Activated T-helper 1 cell treated with anti-CD3 and anti-CD28 coated beads, Interleukin-12 subunit alpha, Interleukin-12 subunit beta, Interleukin-2, Interleukin-4 antibody, amounts not matched to agents 30 ng/mL and 10 ng/mL and 1 ng/mL, durations not matched to agents 14 hours and 24 hours and 36 hours (primary cell): ENCODE measurements around the gene TFPI. TPM values are rescaled to one million over a fixed set of nuclear protein-coding genes. Genes with fewer than 3 reads are reported as not detected.

Source experiments
- DNase-seq: peaks from one replicate; pipeline ENCODE4 v3.0.0; 2021; ENCODE audit warnings: low spot score
- H3K27ac Mint-ChIP-seq: one replicate; pipeline ENCODE4 v1.8.0; 2021; ENCODE audit warnings: mild to moderate bottlenecking, mixed read lengths
- H3K27me3 Mint-ChIP-seq: one replicate; pipeline ENCODE4 v1.8.0; 2022; ENCODE audit warnings: mild to moderate bottlenecking, moderate library complexity, mixed read lengths; ENCODE audit not compliant: insufficient read depth
- H3K36me3 Mint-ChIP-seq: one replicate; pipeline ENCODE4 v1.8.0; 2021; ENCODE audit warnings: low read depth, mixed read lengths
- H3K4me1 Mint-ChIP-seq: one replicate; pipeline ENCODE4 v1.8.0; 2021; ENCODE audit warnings: low read depth, mixed read lengths
- H3K4me3 Mint-ChIP-seq: one replicate; pipeline ENCODE4 v1.8.0; 2021; ENCODE audit warnings: mild to moderate bottlenecking, moderate library complexity, mixed read lengths
- H3K9me3 Mint-ChIP-seq: one replicate; pipeline ENCODE4 v1.8.0; 2021; ENCODE audit warnings: mixed read lengths
- intact Hi-C: fragments of 100-400 bp; cut with micrococcal nuclease; formaldehyde crosslinking; loops from one replicate; pipeline ENCODE4 v1.15.1; 2024
- total RNA-seq: library from RNA; stranded (reverse); gene quantifications from 2 replicates; pipeline ENCODE4 v1.2.3, GENCODE V29; 2022

The TFPI gene
- total RNA-seq, result 0.44 and 0.60 TPM in 2 replicates

GRCh38 chr2:187554011-187554703, at the start of gene TFPI:
TFPI (minus strand) TSS chr2:187554435; CDS start chr2:187503768, 50,667 bp downstream.
- no peak within 1 kb of the TSS for H3K27ac Mint-ChIP-seq
- H3K9me3 Mint-ChIP-seq, result no peaks in the 10 kb centered on the region
- H3K4me3 Mint-ChIP-seq, result peak within 1 kb of the TSS; percentile 58
- intact Hi-C loops, result no loop called here
- H3K36me3 Mint-ChIP-seq, result no peaks in the 10 kb centered on the region
- H3K4me1 Mint-ChIP-seq, result peaks cover 13% of the 10 kb centered on the region
- no peak for DNase-seq
- H3K27me3 Mint-ChIP-seq, result peaks cover 11% of the 10 kb centered on the region

- intact Hi-C loops, result no loop called here
- no peaks in the 10 kb centered on the region for H3K36me3 Mint-ChIP-seq
- H3K4me3 Mint-ChIP-seq, result no peak overlapping the region
- no peaks in the 10 kb centered on the region for H3K27me3 Mint-ChIP-seq
- H3K4me1 Mint-ChIP-seq, result no peaks in the 10 kb centered on the region
- DNase-seq, result no peak
- H3K27ac Mint-ChIP-seq, result no peak overlapping the region
- H3K9me3 Mint-ChIP-seq, result no peaks in the 10 kb centered on the region
Measured at GRCh38 chr2:187594801-187595200, 40.6 kb upstream of the TFPI start.

GRCh38 chr2:187593697-187594096, 39.5 kb upstream of the TFPI start:
- Mint-ChIP-seq H3K4me1 (no peaks in the 10 kb centered on the region), H3K36me3 (no peaks in the 10 kb centered on the region), H3K9me3 (peaks cover 4% of the 10 kb centered on the region), H3K4me3 (no peak overlapping the region), H3K27me3 (no peaks in the 10 kb centered on the region), H3K27ac (no peak overlapping the region)
- no peak for DNase-seq
- intact Hi-C loops, result no loop called here

- Mint-ChIP-seq H3K4me3 (no peak overlapping the region), H3K4me1 (no peaks in the 10 kb centered on the region)
Measured at GRCh38 chr2:187593098-187593497, 38.9 kb upstream of the TFPI start.

GRCh38 chr2:187590175-187590574, 35.9 kb upstream of the TFPI start:
- H3K36me3 Mint-ChIP-seq, result no peaks in the 10 kb centered on the region
- peaks cover 19% of the 10 kb centered on the region for H3K9me3 Mint-ChIP-seq
- H3K4me1 Mint-ChIP-seq, result peaks cover 10% of the 10 kb centered on the region
- no peak overlapping the region for H3K27ac Mint-ChIP-seq
- DNase-seq, result no peak
- no peak overlapping the region for H3K4me3 Mint-ChIP-seq
- intact Hi-C loops, result no loop called here
- H3K27me3 Mint-ChIP-seq, result no peaks in the 10 kb centered on the region

More at GRCh38 chr2:187593098-187593497, 38.9 kb upstream of the TFPI start:
- no peaks in the 10 kb centered on the region for H3K27me3 Mint-ChIP-seq
- no peak overlapping the region for H3K27ac Mint-ChIP-seq
- H3K36me3 Mint-ChIP-seq, result no peaks in the 10 kb centered on the region
- intact Hi-C loops, result no loop called here
- H3K9me3 Mint-ChIP-seq, result peaks cover 5% of the 10 kb centered on the region
- no peak for DNase-seq

GRCh38 chr2:187586011-187586641, 31.9 kb upstream of the TFPI start:
- Mint-ChIP-seq H3K4me1 (peaks cover 16% of the 10 kb centered on the region), H3K4me3 (no peak overlapping the region), H3K9me3 (peaks cover 24% of the 10 kb centered on the region), H3K27me3 (peaks cover 2% of the 10 kb centered on the region), H3K36me3 (no peaks in the 10 kb centered on the region), H3K27ac (peak overlapping the region; percentile 87)
- no peak for DNase-seq
- intact Hi-C loops, result loop anchor here (2.0 to 10.0 kb wide), 4 partner anchors 33 to 1859 kb away; partner anchors contain the start of genes WDR75 and ZC3H15

GRCh38 chr2:187581125-187581896, 27.1 kb upstream of the TFPI start:
- DNase-seq, result peak; percentile 5
- H3K4me3 Mint-ChIP-seq, result no peak overlapping the region
- peaks cover 2% of the 10 kb centered on the region for H3K27me3 Mint-ChIP-seq
- no peak overlapping the region for H3K27ac Mint-ChIP-seq
- peaks cover 7% of the 10 kb centered on the region for H3K9me3 Mint-ChIP-seq
- intact Hi-C loops, result loop anchor here (1.0 to 10.0 kb wide), 3 partner anchors 262 to 1863 kb away; partner anchors contain the start of genes WDR75 and ZC3H15
- no peaks in the 10 kb centered on the region for H3K36me3 Mint-ChIP-seq
- peaks cover 13% of the 10 kb centered on the region for H3K4me1 Mint-ChIP-seq

- Mint-ChIP-seq H3K9me3 (peaks cover 5% of the 10 kb centered on the region), H3K4me1 (peaks cover 6% of the 10 kb centered on the region), H3K36me3 (no peaks in the 10 kb centered on the region), H3K4me3 (no peak overlapping the region), H3K27me3 (peaks cover 5% of the 10 kb centered on the region), H3K27ac (no peak overlapping the region)
- intact Hi-C loops, result loop anchor here (1.0 to 10.0 kb wide), 4 partner anchors 80 to 1864 kb away; partner anchors contain the start of genes WDR75 and ZC3H15
- no peak for DNase-seq
Measured at GRCh38 chr2:187580462-187581124, 26.4 kb upstream of the TFPI start.

GRCh38 chr2:187577310-187577709, 23.1 kb upstream of the TFPI start:
- Mint-ChIP-seq H3K27ac (no peak overlapping the region), H3K4me1 (peaks cover 6% of the 10 kb centered on the region), H3K27me3 (peaks cover 3% of the 10 kb centered on the region)

GRCh38 chr2:187576906-187577305, 22.7 kb upstream of the TFPI start:
- Mint-ChIP-seq H3K4me1 (peaks cover 6% of the 10 kb centered on the region), H3K36me3 (no peaks in the 10 kb centered on the region)
- intact Hi-C loops, result no loop called here

More at GRCh38 chr2:187577310-187577709, 23.1 kb upstream of the TFPI start:
- DNase-seq, result no peak
- Mint-ChIP-seq H3K9me3 (no peaks in the 10 kb centered on the region), H3K36me3 (no peaks in the 10 kb centered on the region), H3K4me3 (no peak overlapping the region)
- intact Hi-C loops, result no loop called here

GRCh38 chr2:187575751-187576067, 21.5 kb upstream of the TFPI start:
- no peaks in the 10 kb centered on the region for H3K4me1 Mint-ChIP-seq
- no peak overlapping the region for H3K4me3 Mint-ChIP-seq
- H3K36me3 Mint-ChIP-seq, result no peaks in the 10 kb centered on the region
- peaks cover 3% of the 10 kb centered on the region for H3K27me3 Mint-ChIP-seq
- H3K27ac Mint-ChIP-seq, result no peak overlapping the region
- intact Hi-C loops, result no loop called here
- no peaks in the 10 kb centered on the region for H3K9me3 Mint-ChIP-seq
- no peak for DNase-seq

More at GRCh38 chr2:187576906-187577305, 22.7 kb upstream of the TFPI start:
- DNase-seq, result no peak
- no peak overlapping the region for H3K27ac Mint-ChIP-seq
- no peaks in the 10 kb centered on the region for H3K9me3 Mint-ChIP-seq
- peaks cover 3% of the 10 kb centered on the region for H3K27me3 Mint-ChIP-seq
- H3K4me3 Mint-ChIP-seq, result no peak overlapping the region

- Mint-ChIP-seq H3K9me3 (no peaks in the 10 kb centered on the region), H3K27me3 (peaks cover 3% of the 10 kb centered on the region), H3K4me3 (no peak overlapping the region), H3K36me3 (no peaks in the 10 kb centered on the region), H3K27ac (no peak overlapping the region), H3K4me1 (no peaks in the 10 kb centered on the region)
- intact Hi-C loops, result no loop called here
- DNase-seq, result no peak
Measured at GRCh38 chr2:187574969-187575750, 20.9 kb upstream of the TFPI start.
